ENCODE measurements around the gene CAMK4. TPM values are rescaled to one million over a fixed set of nuclear protein-coding genes. Genes with fewer than 3 reads are reported as not detected.

Gene CAMK4
- total RNA-seq, 1 donor from 2014 or later: 33.7 TPM

- Mint-ChIP-seq H3K9me3 (ENCODE audit: unreplicated experiment) (no peaks in the 10 kb centered on the region), H3K4me1 (ENCODE audit: low read depth, unreplicated experiment) (peaks cover 5% of the 10 kb centered on the region), H3K4me3 (ENCODE audit: unreplicated experiment) (no peak overlapping the region), H3K27ac (ENCODE audit: unreplicated experiment) (no peak overlapping the region), H3K36me3 (ENCODE audit: unreplicated experiment) (no peaks in the 10 kb centered on the region), H3K27me3 (ENCODE audit: unreplicated experiment) (no peaks in the 10 kb centered on the region)
- no peak for TF ChIP-seq CTCF (IDR thresholded peaks at IDR 0.05; ENCODE audit: partially characterized antibody, unreplicated experiment)
- DNase-seq: no peak
Measured at GRCh38 chr5:111321376-111321775, 97.2 kb downstream of the CAMK4 start.

GRCh38 chr5:111326551-111326950 lies 102.4 kb downstream of the CAMK4 start:
- H3K36me3 Mint-ChIP-seq (ENCODE audit: unreplicated experiment): no peaks in the 10 kb centered on the region
- no peak overlapping the region for H3K27ac Mint-ChIP-seq (ENCODE audit: unreplicated experiment)

GRCh38 chr5:111337133-111337532 lies 112.9 kb downstream of the CAMK4 start:
- no peaks in the 10 kb centered on the region for H3K36me3 Mint-ChIP-seq (ENCODE audit: unreplicated experiment)

More at GRCh38 chr5:111326551-111326950, 102.4 kb downstream of the CAMK4 start:
- Mint-ChIP-seq H3K4me3 (ENCODE audit: unreplicated experiment) (no peak overlapping the region), H3K4me1 (ENCODE audit: low read depth, unreplicated experiment) (peaks cover 2% of the 10 kb centered on the region), H3K9me3 (ENCODE audit: unreplicated experiment) (no peaks in the 10 kb centered on the region), H3K27me3 (ENCODE audit: unreplicated experiment) (no peaks in the 10 kb centered on the region)
- no peak for DNase-seq
- TF ChIP-seq CTCF (IDR thresholded peaks at IDR 0.05; ENCODE audit: partially characterized antibody, unreplicated experiment): no peak

GRCh38 chr5:111337688-111338087 lies 113.5 kb downstream of the CAMK4 start:
- Mint-ChIP-seq H3K27ac (ENCODE audit: unreplicated experiment) (no peak overlapping the region), H3K9me3 (ENCODE audit: unreplicated experiment) (no peaks in the 10 kb centered on the region), H3K4me1 (ENCODE audit: low read depth, unreplicated experiment) (peaks cover 1% of the 10 kb centered on the region), H3K4me3 (ENCODE audit: unreplicated experiment) (no peak overlapping the region), H3K27me3 (ENCODE audit: unreplicated experiment) (no peaks in the 10 kb centered on the region), H3K36me3 (ENCODE audit: unreplicated experiment) (no peaks in the 10 kb centered on the region)
- no peak for TF ChIP-seq CTCF (IDR thresholded peaks at IDR 0.05; ENCODE audit: partially characterized antibody, unreplicated experiment)
- DNase-seq: no peak

More at GRCh38 chr5:111337133-111337532, 112.9 kb downstream of the CAMK4 start:
- H3K4me3 Mint-ChIP-seq (ENCODE audit: unreplicated experiment): no peak overlapping the region
- DNase-seq: no peak
- no peaks in the 10 kb centered on the region for H3K9me3 Mint-ChIP-seq (ENCODE audit: unreplicated experiment)
- H3K27me3 Mint-ChIP-seq (ENCODE audit: unreplicated experiment): no peaks in the 10 kb centered on the region
- peaks cover 1% of the 10 kb centered on the region for H3K4me1 Mint-ChIP-seq (ENCODE audit: low read depth, unreplicated experiment)
- TF ChIP-seq CTCF (IDR thresholded peaks at IDR 0.05; ENCODE audit: partially characterized antibody, unreplicated experiment): no peak
- no peak overlapping the region for H3K27ac Mint-ChIP-seq (ENCODE audit: unreplicated experiment)

GRCh38 chr5:111345731-111346130 lies 121.5 kb downstream of the CAMK4 start:
- no peak for TF ChIP-seq CTCF (IDR thresholded peaks at IDR 0.05; ENCODE audit: partially characterized antibody, unreplicated experiment)
- peak overlapping the region; percentile 13 for H3K4me3 Mint-ChIP-seq (ENCODE audit: unreplicated experiment)
- no peaks in the 10 kb centered on the region for H3K9me3 Mint-ChIP-seq (ENCODE audit: unreplicated experiment)
- DNase-seq: no peak
- peak overlapping the region; percentile 60 for H3K27ac Mint-ChIP-seq (ENCODE audit: unreplicated experiment)
- no peaks in the 10 kb centered on the region for H3K27me3 Mint-ChIP-seq (ENCODE audit: unreplicated experiment)
- H3K36me3 Mint-ChIP-seq (ENCODE audit: unreplicated experiment): no peaks in the 10 kb centered on the region
- H3K4me1 Mint-ChIP-seq (ENCODE audit: low read depth, unreplicated experiment): peaks cover 30% of the 10 kb centered on the region

Data from glutamatergic neuron (in vitro differentiated cells).